GM21381 (cell line): ENCODE results near the gene POLRMT.

Experiments used
- ATAC-seq: cut with Tn5 transposase; IDR thresholded peaks from one replicate; pipeline ENCODE4 v1.9.1; 2021; ENCODE audit warnings: mild to moderate bottlenecking, moderate library complexity; ENCODE audit not compliant: unreplicated experiment

Gene POLRMT

GRCh38 chr19:581399-582111 is 51.8 kb downstream of the POLRMT start:
- no peak for ATAC-seq

- ATAC-seq, result no peak
Measured at GRCh38 chr19:580274-580835, 53.0 kb downstream of the POLRMT start.

- no peak for ATAC-seq
Measured at GRCh38 chr19:579842-580155, 53.5 kb downstream of the POLRMT start.

GRCh38 chr19:579111-579841 is 54.1 kb downstream of the POLRMT start:
- ATAC-seq, result no peak

- no peak for ATAC-seq
Measured at GRCh38 chr19:577439-578392, 55.6 kb downstream of the POLRMT start.

GRCh38 chr19:576768-577438 is 56.4 kb downstream of the POLRMT start:
- ATAC-seq, result no peak

- no peak for ATAC-seq
Measured at GRCh38 chr19:575527-576506, 57.5 kb downstream of the POLRMT start.

GRCh38 chr19:574658-575526 is 58.4 kb downstream of the POLRMT start:
- no peak for ATAC-seq

GRCh38 chr19:573519-573825 is 59.9 kb downstream of the POLRMT start:
- ATAC-seq, result no peak

GRCh38 chr19:572743-573518 is 60.4 kb downstream of the POLRMT start:
- ATAC-seq, result peak; percentile 31

GRCh38 chr19:572140-572742 is 61.1 kb downstream of the POLRMT start, which contains the start of gene BSG:
Gene BSG (plus strand): TSS chr19:572596. CDS start chr19:572635, 39 bp downstream.
- peak; percentile 66 for ATAC-seq

- ATAC-seq, result no peak
Measured at GRCh38 chr19:571566-571974, 61.8 kb downstream of the POLRMT start.

GRCh38 chr19:570937-571565 is 62.3 kb downstream of the POLRMT start:
- ATAC-seq, result no peak

- ATAC-seq, result no peak
Measured at GRCh38 chr19:570251-570686, 63.1 kb downstream of the POLRMT start.

- no peak for ATAC-seq
Measured at GRCh38 chr19:567296-567900, 65.9 kb downstream of the POLRMT start.
